Caki2 (cell line): ENCODE data around the gene PDLIM3. TPM values are rescaled to one million over a fixed set of nuclear protein-coding genes. Genes with fewer than 3 reads are reported as not detected.
"Not testable (repeated sequence)": the region's sequence is repeated elsewhere in the genome, so short reads cannot be mapped to it uniquely, and the experiment has no call there.

Experiments used
- DNase-seq: peaks from one replicate; pipeline ENCODE4 v3.0.0-alpha.2; 2015; ENCODE audit warnings: low read depth
- in situ Hi-C: cut with HindIII; loops from 2 replicates; pipeline ENCODE4 v1.10.0; 2016; ENCODE audit warnings: low sequenced_read_pairs, low pct_unique_long_range_greater_than_20kb, mixed read lengths
- total RNA-seq: library from RNA; depleted of rRNA; stranded (reverse); fragments of >200 nt; shearing (Covaris generic); gene quantifications from 2 replicates; pipeline ENCODE4 v1.2.3, GENCODE V29; 2014; ENCODE audit warnings: low replicate concordance

The PDLIM3 gene
- total RNA-seq, 1 experiment from 2014 or later: 11.3 TPM

GRCh38 chr4:185559915-185560281 lies 24.6 kb upstream of the PDLIM3 start:
- DNase-seq: peak; percentile 95

GRCh38 chr4:185559251-185559914 lies 24.1 kb upstream of the PDLIM3 start:
- in situ Hi-C loops: not testable (repeated sequence)
- peak; percentile 6 for DNase-seq

More at GRCh38 chr4:185559915-185560281, 24.6 kb upstream of the PDLIM3 start:
- in situ Hi-C loops: no loop called here

GRCh38 chr4:185554365-185555126 lies 19.2 kb upstream of the PDLIM3 start:
- in situ Hi-C loops: no loop called here
- no peak for DNase-seq

- DNase-seq: no peak
- in situ Hi-C loops: no loop called here
These were observed 16.9 kb upstream of the PDLIM3 start for GRCh38 chr4:185552254-185552653.

GRCh38 chr4:185550933-185551332 lies 15.6 kb upstream of the PDLIM3 start:
- in situ Hi-C loops: no loop called here
- DNase-seq: no peak

GRCh38 chr4:185549095-185549639 lies 13.9 kb upstream of the PDLIM3 start:
- DNase-seq: peak; percentile 24
- in situ Hi-C loops: no loop called here

- in situ Hi-C loops: no loop called here
- no peak for DNase-seq
These were observed 13.3 kb upstream of the PDLIM3 start for GRCh38 chr4:185548587-185548986.

- in situ Hi-C loops: no loop called here
- no peak for DNase-seq
These were observed 11.0 kb upstream of the PDLIM3 start for GRCh38 chr4:185546335-185546734.

- in situ Hi-C loops: no loop called here
- DNase-seq: peak; percentile 31
These were observed 7.5 kb upstream of the PDLIM3 start for GRCh38 chr4:185542626-185543315.

GRCh38 chr4:185541251-185541727 lies 6.0 kb upstream of the PDLIM3 start:
- in situ Hi-C loops: no loop called here
- no peak for DNase-seq

- no peak for DNase-seq
- in situ Hi-C loops: no loop called here
These were observed 5.3 kb upstream of the PDLIM3 start for GRCh38 chr4:185540487-185541120.

GRCh38 chr4:185540040-185540439 lies 4.7 kb upstream of the PDLIM3 start:
- DNase-seq: no peak
- in situ Hi-C loops: no loop called here

GRCh38 chr4:185538806-185539205 lies 3.5 kb upstream of the PDLIM3 start:
- DNase-seq: no peak
- in situ Hi-C loops: no loop called here

GRCh38 chr4:185536411-185536709 lies 1.1 kb upstream of the PDLIM3 start:
- DNase-seq: no peak
- in situ Hi-C loops: no loop called here

- DNase-seq: no peak
- in situ Hi-C loops: no loop called here
These were observed 504 bp upstream of the PDLIM3 start for GRCh38 chr4:185535612-185536410.

GRCh38 chr4:185534511-185534865 lies 819 bp downstream of the PDLIM3 start:
- in situ Hi-C loops: no loop called here
- no peak for DNase-seq

- in situ Hi-C loops: no loop called here
- no peak for DNase-seq
These were observed 2.4 kb downstream of the PDLIM3 start for GRCh38 chr4:185532795-185533324.

- no peak for DNase-seq
- in situ Hi-C loops: no loop called here
These were observed 3.0 kb downstream of the PDLIM3 start for GRCh38 chr4:185532293-185532692.
